Kidney epithelial cell (primary cell): ENCODE measurements around the gene S100A14. TPM values are rescaled to one million over a fixed set of nuclear protein-coding genes. Genes with fewer than 3 reads are reported as not detected.
A peak's percentile ranks its signal among the peaks of the same experiment; 100 is the strongest.

ENCODE experiments used
- DNase-seq: peaks from one replicate; pipeline ENCODE4 v3.0.0-alpha.2; 2010; ENCODE audit warnings: low read depth
- H3K27me3 ChIP-seq: 2 replicates; pipeline ENCODE4 v1.6.0; 2011; ENCODE audit warnings: low read length; ENCODE audit not compliant: control insufficient read depth, insufficient read depth
- H3K36me3 ChIP-seq: 2 replicates; pipeline ENCODE4 v1.5.1; 2011; ENCODE audit warnings: low read length; ENCODE audit not compliant: control insufficient read depth, insufficient read depth
- H3K4me3 ChIP-seq: 2 replicates; pipeline ENCODE4 v1.5.1; 2011; ENCODE audit warnings: low read depth, mild to moderate bottlenecking, control low read depth, low read length
- total RNA-seq: library from RNA; depleted of rRNA; stranded (reverse); fragments of >200 nt; gene quantifications from 2 replicates; pipeline ENCODE4 v1.2.3, GENCODE V29; 2015
- TF ChIP-seq, protein P1 (sequence below): IDR thresholded peaks from 2 replicates; pipeline ENCODE4 v1.5.1; 2011; ENCODE audit warnings: mild to moderate bottlenecking, moderate library complexity, low read length, control low read depth, inconsistent platforms; ENCODE audit not compliant: insufficient read depth, poor library complexity, severe bottlenecking

Gene S100A14
- total RNA-seq, 1 donor from 2014 or later: 4.2 TPM

DNA sequence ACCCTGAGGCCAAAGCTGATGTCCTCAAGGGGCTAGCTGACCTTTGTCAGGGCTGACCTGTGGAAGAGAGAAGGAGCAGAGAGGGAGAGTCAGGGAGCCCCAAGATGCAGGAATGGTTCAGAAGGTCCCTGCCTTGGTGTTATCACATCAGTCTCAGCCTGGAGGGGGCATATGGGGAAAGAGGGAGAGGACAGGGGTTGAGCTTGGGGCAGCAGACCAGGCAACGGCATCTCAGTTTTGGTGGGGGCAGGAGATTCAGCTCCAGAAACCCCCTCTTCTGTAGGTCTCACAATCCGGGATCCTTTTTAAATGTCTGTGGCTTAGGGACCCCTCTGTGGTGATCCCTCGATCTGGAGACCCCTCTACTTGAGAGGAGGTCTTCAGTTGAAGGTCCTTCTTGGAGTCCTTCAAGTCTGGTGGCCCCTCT, 10.4 kb upstream of the S100A14 start:
- Histone ChIP-seq H3K4me3 (peak overlapping the region; percentile 58), H3K27me3 (no peaks in the 10 kb centered on the region), H3K36me3 (no peaks in the 10 kb centered on the region)
- no peak for DNase-seq
- TF ChIP-seq, protein P1, sequence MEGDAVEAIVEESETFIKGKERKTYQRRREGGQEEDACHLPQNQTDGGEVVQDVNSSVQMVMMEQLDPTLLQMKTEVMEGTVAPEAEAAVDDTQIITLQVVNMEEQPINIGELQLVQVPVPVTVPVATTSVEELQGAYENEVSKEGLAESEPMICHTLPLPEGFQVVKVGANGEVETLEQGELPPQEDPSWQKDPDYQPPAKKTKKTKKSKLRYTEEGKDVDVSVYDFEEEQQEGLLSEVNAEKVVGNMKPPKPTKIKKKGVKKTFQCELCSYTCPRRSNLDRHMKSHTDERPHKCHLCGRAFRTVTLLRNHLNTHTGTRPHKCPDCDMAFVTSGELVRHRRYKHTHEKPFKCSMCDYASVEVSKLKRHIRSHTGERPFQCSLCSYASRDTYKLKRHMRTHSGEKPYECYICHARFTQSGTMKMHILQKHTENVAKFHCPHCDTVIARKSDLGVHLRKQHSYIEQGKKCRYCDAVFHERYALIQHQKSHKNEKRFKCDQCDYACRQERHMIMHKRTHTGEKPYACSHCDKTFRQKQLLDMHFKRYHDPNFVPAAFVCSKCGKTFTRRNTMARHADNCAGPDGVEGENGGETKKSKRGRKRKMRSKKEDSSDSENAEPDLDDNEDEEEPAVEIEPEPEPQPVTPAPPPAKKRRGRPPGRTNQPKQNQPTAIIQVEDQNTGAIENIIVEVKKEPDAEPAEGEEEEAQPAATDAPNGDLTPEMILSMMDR: no peak

DNA sequence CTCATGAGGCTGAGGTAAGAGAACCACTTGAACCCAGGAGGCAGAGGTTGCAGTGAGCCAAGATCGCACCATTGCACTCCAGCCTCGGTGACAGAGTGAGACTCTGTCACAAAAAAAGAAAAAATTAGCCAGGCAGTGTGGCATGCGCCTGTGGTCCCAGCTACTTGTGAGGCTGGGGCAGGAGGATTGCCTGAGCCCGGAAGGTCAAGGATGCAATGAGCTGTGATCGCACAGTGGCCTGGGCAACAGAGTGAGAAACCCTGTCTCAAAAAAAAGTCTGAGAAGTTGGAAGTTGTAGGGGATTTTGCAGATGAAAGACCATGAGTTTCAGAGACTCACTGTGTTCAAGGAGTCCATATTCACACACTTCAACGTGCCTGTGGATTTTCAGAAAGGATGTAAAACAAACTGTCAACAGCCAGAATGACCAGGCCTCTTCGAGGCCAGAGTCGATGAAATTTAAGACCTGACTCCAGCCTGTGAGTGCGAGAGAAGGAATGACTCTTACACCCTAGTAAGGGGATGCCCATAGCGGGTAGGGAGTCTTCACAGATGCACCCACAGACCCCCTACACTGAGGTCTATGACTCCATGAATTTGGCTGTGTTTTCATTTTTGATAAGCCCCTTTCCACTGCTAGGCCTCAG, 9.0 kb upstream of the S100A14 start:
- no peak for DNase-seq
- H3K4me3 ChIP-seq: no peak overlapping the region
- TF ChIP-seq, protein P1: no peak
- H3K36me3 ChIP-seq: no peaks in the 10 kb centered on the region
- no peaks in the 10 kb centered on the region for H3K27me3 ChIP-seq

DNA sequence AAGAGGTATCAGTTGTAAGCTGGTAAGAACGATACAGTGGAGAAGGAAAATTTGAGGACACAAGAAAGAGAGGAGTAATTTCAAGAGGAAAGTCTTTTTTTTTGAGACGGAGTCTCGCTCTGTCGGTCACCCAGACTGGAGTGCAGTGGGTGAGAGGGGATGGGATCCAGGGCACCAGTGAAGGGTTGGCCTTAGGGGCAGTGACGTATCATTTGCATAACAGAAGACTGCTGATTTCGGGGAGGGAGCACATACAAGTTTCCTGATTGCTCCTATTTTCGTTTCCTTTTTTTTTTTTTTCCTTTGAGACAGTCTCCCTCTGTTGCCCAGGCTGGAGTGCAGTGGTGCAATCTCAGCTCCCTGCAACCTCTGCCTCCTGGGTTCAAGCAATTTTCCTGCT, 7.0 kb upstream of the S100A14 start:
- Histone ChIP-seq H3K36me3 (no peaks in the 10 kb centered on the region), H3K4me3 (no peak overlapping the region), H3K27me3 (no peaks in the 10 kb centered on the region)
- TF ChIP-seq, protein P1: no peak
- no peak for DNase-seq

DNA sequence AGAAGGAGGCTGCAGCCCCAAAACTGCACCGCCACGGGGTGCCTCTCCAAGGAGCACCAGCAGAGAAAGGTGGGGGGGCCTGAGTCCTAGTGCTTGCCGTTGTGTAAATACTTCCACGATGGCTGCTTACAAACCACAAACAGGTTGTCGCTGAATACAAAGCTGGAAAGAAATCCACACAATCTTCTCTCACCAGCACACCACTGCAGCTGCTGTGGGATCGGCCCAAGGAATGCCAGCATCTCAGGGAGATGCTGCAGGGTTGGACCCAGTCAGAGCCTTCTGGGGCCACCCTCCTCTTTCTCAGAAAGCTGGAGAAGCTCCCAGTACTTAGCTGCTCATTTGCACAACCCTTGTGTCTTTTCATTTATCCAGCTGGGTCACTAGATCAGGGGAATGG, 3.0 kb upstream of the S100A14 start:
- no peak overlapping the region for H3K4me3 ChIP-seq
- no peaks in the 10 kb centered on the region for H3K27me3 ChIP-seq
- no peak for DNase-seq
- TF ChIP-seq, protein P1: no peak
- H3K36me3 ChIP-seq: no peaks in the 10 kb centered on the region

DNA sequence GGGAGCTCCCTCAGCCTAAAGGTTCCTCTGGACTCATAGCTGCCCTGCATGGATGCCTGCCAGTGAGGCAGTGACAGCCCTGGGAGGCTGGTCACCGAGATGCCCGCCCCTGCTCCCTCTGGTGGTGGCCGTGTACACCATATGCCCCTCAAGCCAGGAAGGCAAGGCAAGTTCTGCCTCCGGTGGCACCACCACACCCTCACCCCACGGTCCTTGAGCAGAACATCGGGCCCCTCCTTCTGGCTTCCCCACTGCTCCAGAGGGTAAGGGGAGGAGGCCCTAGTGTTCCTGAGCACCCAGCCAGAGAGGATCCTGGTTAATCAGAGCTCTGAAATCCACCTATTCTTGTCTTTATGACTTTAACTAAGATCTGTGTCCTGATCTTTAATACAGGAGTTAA, 1.5 kb upstream of the S100A14 start:
- H3K4me3 ChIP-seq: no peak overlapping the region
- DNase-seq: no peak
- no peaks in the 10 kb centered on the region for H3K36me3 ChIP-seq
- no peaks in the 10 kb centered on the region for H3K27me3 ChIP-seq
- TF ChIP-seq, protein P1: peak; percentile 90

DNA sequence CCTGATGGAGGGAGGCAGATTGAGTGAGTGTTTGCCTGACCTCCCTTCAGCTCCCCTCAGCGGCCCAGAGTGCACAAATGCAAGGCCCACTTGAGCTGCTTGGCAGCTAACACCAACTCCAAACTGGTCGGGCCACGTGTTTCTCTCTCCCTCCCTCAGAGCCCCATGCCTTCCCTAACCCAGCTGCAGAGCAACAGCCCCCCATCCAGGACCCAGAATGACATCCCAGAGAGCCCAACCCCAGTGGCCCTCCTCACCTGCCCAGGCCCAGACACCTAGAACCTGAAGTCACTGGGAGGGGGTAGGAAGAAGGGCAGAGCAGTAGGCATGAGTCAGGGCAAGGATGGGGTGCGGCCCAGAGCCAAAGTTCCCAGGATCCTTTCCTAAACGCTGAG, 789 bp upstream of the S100A14 start:
- TF ChIP-seq, protein P1: no peak
- no peak for DNase-seq
- no peaks in the 10 kb centered on the region for H3K36me3 ChIP-seq
- H3K27me3 ChIP-seq: no peaks in the 10 kb centered on the region
- no peak overlapping the region for H3K4me3 ChIP-seq
